Activated CD8-positive, alpha-beta memory T cell treated with anti-CD3 and anti-CD28 coated beads for 1 hour (primary cell): ENCODE results near the gene DCLK2.

ENCODE experiments used
- DNase-seq, 2 donors: peaks; one replicate each; pipeline ENCODE4 v3.0.0-alpha.2; 2020; ENCODE audit warnings: low read depth in 1 of 2; ENCODE audit errors: extremely low read depth in 1 of 2

The DCLK2 gene

GRCh38 chr4:150115851-150116250 lies 37.6 kb downstream of the DCLK2 start:
- no peak for DNase-seq

- no peak for DNase-seq
Observed at GRCh38 chr4:150116506-150116905, 38.3 kb downstream of the DCLK2 start.

GRCh38 chr4:150117094-150117493 lies 38.8 kb downstream of the DCLK2 start:
- no peak for DNase-seq

GRCh38 chr4:150117629-150118028 lies 39.4 kb downstream of the DCLK2 start:
- no peak for DNase-seq

- no peak for DNase-seq
Observed at GRCh38 chr4:150119492-150119891, 41.2 kb downstream of the DCLK2 start.

GRCh38 chr4:150123087-150123486 lies 44.8 kb downstream of the DCLK2 start:
- no peak for DNase-seq

- DNase-seq, result no peak
Observed at GRCh38 chr4:150123796-150124677, 45.8 kb downstream of the DCLK2 start.

- DNase-seq, result no peak
Observed at GRCh38 chr4:150126201-150126863, 48.1 kb downstream of the DCLK2 start.

GRCh38 chr4:150126864-150127203 lies 48.6 kb downstream of the DCLK2 start:
- no peak for DNase-seq

- DNase-seq, result no peak
Observed at GRCh38 chr4:150127757-150128156, 49.5 kb downstream of the DCLK2 start.

GRCh38 chr4:150130933-150131332 lies 52.7 kb downstream of the DCLK2 start:
- DNase-seq, result no peak

GRCh38 chr4:150131581-150132228 lies 53.5 kb downstream of the DCLK2 start:
- no peak for DNase-seq

- no peak for DNase-seq
Observed at GRCh38 chr4:150133605-150134004, 55.4 kb downstream of the DCLK2 start.

- no peak for DNase-seq
Observed at GRCh38 chr4:150135134-150135772, 57.0 kb downstream of the DCLK2 start.

GRCh38 chr4:150136036-150136435 lies 57.8 kb downstream of the DCLK2 start:
- no peak for DNase-seq

- DNase-seq, result no peak
Observed at GRCh38 chr4:150136481-150136880, 58.2 kb downstream of the DCLK2 start.

- DNase-seq, result no peak
Observed at GRCh38 chr4:150139297-150139865, 61.1 kb downstream of the DCLK2 start.

- DNase-seq, result no peak
Observed at GRCh38 chr4:150140774-150141400, 62.6 kb downstream of the DCLK2 start.

- DNase-seq, result no peak
Observed at GRCh38 chr4:150141756-150142155, 63.5 kb downstream of the DCLK2 start.

GRCh38 chr4:150142831-150143230 lies 64.6 kb downstream of the DCLK2 start:
- no peak for DNase-seq
